Esophagus squamous epithelium (tissue), 5 donors: ENCODE data around the gene COL4A2. TPM values are rescaled to one million over a fixed set of nuclear protein-coding genes. Genes with fewer than 3 reads are reported as not detected.
A peak's percentile ranks its signal among the peaks of the same experiment; 100 is the strongest.

Source experiments
- DNase-seq: peaks from one replicate; lab custom pipeline; 2025; lab: John Stamatoyannopoulos, UW
- H3K27ac ChIP-seq, 4 donors: fragments of 200-600 bp; sonication (generic); one replicate each; pipeline ENCODE4 v1.5.1; 2016 to 2019; ENCODE audit warnings: mild to moderate bottlenecking in 1 of 4
- H3K27me3 ChIP-seq, 4 donors: fragments of 200-600 bp; sonication (generic); 1 replicate in 3 of 4; 2 replicates in 1 of 4; pipeline versions ENCODE4 v1.5.1 to v1.6.0; 2017 to 2021; ENCODE audit warnings: antibody characterized with exemption in 1 of 4
- H3K36me3 ChIP-seq, 3 donors: fragments of 200-600 bp; sonication (generic); one replicate each; pipeline ENCODE4 v1.5.1; 2016 to 2019
- H3K4me1 ChIP-seq, 3 donors: fragments of 200-600 bp; sonication (generic); one replicate each; pipeline ENCODE4 v1.5.1; 2017 to 2019
- H3K4me3 ChIP-seq, 4 donors: fragments of 200-600 bp; sonication (generic); 1 replicate in 3 of 4; 2 replicates in 1 of 4; pipeline ENCODE4 v1.5.1; 2016 to 2019; ENCODE audit warnings: mild to moderate bottlenecking in 2 of 4, moderate library complexity in 1 of 4
- H3K9me3 ChIP-seq, 3 donors: fragments of 200-600 bp; sonication (generic); one replicate each; pipeline ENCODE4 v1.5.1; 2016 to 2019
- CTCF ChIP-seq, 6 experiments: fragments of 450-650 bp in 4 of 6; fragments of 200-600 bp in 2 of 6; sonication (generic) in 2 of 6; IDR thresholded peaks; one replicate each; pipeline ENCODE4 v1.5.1; 2016 to 2019; ENCODE audit warnings: antibody characterized with exemption in 6 of 6, mild to moderate bottlenecking in 4 of 6, moderate library complexity in 4 of 6
- POLR2A ChIP-seq, 4 donors: fragments of 450-650 bp; IDR thresholded peaks; one replicate each; pipeline ENCODE4 v1.6.1; 2017; ENCODE audit warnings: antibody characterized with exemption in 4 of 4, mild to moderate bottlenecking in 4 of 4, moderate library complexity in 3 of 4
- WGBS, 2 donors: methylation state at CpG; one replicate each; pipeline ENCODE4 v1.1.5; 2018; 5-methylcytosine and 5-hydroxymethylcytosine counted together
- intact Hi-C: fragments of 100-400 bp; cut with DNase I; formaldehyde crosslinking; loops from one replicate; pipeline ENCODE4 v1.15.0; 2022
- total RNA-seq, 4 donors: library from RNA; depleted of rRNA; stranded (reverse); fragments of >200 nt; gene quantifications; one replicate each; pipeline ENCODE4 v1.1.0, GENCODE V29; 2016
- donor health status: DM: yes; HTN: yes; CAD: no.

COL4A2 gene
- total RNA-seq, 4 donors from 2014 or later, result 11.9 to 102 (median 43.5) TPM

- Histone ChIP-seq H3K27ac (peak overlapping the region in 2 of 4 donors; percentile 32 to 49), H3K36me3 (no peaks in the 10 kb centered on the region), H3K4me1 (peaks cover 0 to 28% (median 7%) of the 10 kb centered on the region in 3 donors), H3K4me3 (no peak overlapping the region), H3K27me3 (no peaks in the 10 kb centered on the region), H3K9me3 (no peaks in the 10 kb centered on the region)
- intact Hi-C loops, result no loop called here
- TF ChIP-seq POLR2A (IDR thresholded peaks at IDR 0.05) (no peak), CTCF (IDR thresholded peaks at IDR 0.05) (no peak)
- 90% methylated on average over 2 to 4 of the region's 9 CpGs for WGBS, 2 donors
- no peak for DNase-seq
These were observed 72.3 kb downstream of the COL4A2 start for GRCh38 chr13:110379358-110379757.

- H3K4me3 ChIP-seq, result no peak overlapping the region
These were observed 72.8 kb downstream of the COL4A2 start for GRCh38 chr13:110379905-110380341.

GRCh38 chr13:110380359-110381028, 73.4 kb downstream of the COL4A2 start:
- peaks cover 0 to 27% (median 7%) of the 10 kb centered on the region in 3 donors for H3K4me1 ChIP-seq
- no peak for DNase-seq
- no peak for TF ChIP-seq CTCF (IDR thresholded peaks at IDR 0.05)
- TF ChIP-seq POLR2A (IDR thresholded peaks at IDR 0.05), result no peak
- no peaks in the 10 kb centered on the region for H3K36me3 ChIP-seq
- no peak overlapping the region for H3K4me3 ChIP-seq
- H3K27me3 ChIP-seq, result no peaks in the 10 kb centered on the region
- H3K9me3 ChIP-seq, result no peaks in the 10 kb centered on the region
- 60 to 64% methylated on average over 14 of the region's 14 CpGs for WGBS, 2 donors
- intact Hi-C loops, result no loop called here
- peak overlapping the region in 3 of 4 donors; percentile 13 to 47 (median 30) for H3K27ac ChIP-seq

More at GRCh38 chr13:110379905-110380341, 72.8 kb downstream of the COL4A2 start:
- intact Hi-C loops, result no loop called here
- Histone ChIP-seq H3K36me3 (no peaks in the 10 kb centered on the region), H3K27me3 (no peaks in the 10 kb centered on the region), H3K4me1 (peaks cover 0 to 27% (median 7%) of the 10 kb centered on the region in 3 donors), H3K27ac (peak overlapping the region in 2 of 4 donors; percentile 32 to 49), H3K9me3 (no peaks in the 10 kb centered on the region)
- TF ChIP-seq POLR2A (IDR thresholded peaks at IDR 0.05) (no peak), CTCF (IDR thresholded peaks at IDR 0.05) (no peak)
- WGBS, 2 donors, result 49 to 69% methylated on average over 4 of the region's 4 CpGs
- no peak for DNase-seq

GRCh38 chr13:110381029-110381360, 73.9 kb downstream of the COL4A2 start:
- Histone ChIP-seq H3K4me1 (peaks cover 0 to 27% (median 7%) of the 10 kb centered on the region in 3 donors), H3K36me3 (no peaks in the 10 kb centered on the region), H3K4me3 (no peak overlapping the region), H3K27ac (peak overlapping the region in 3 of 4 donors; percentile 13 to 47 (median 30)), H3K9me3 (no peaks in the 10 kb centered on the region), H3K27me3 (no peaks in the 10 kb centered on the region)
- no peak for TF ChIP-seq POLR2A (IDR thresholded peaks at IDR 0.05)
- no peak for TF ChIP-seq CTCF (IDR thresholded peaks at IDR 0.05)
- WGBS, 2 donors, result 75 to 81% methylated on average over 12 of the region's 12 CpGs
- intact Hi-C loops, result no loop called here
- no peak for DNase-seq

- Histone ChIP-seq H3K4me3 (no peak overlapping the region), H3K9me3 (no peaks in the 10 kb centered on the region), H3K27me3 (peaks cover 0 to 2% (median 0%) of the 10 kb centered on the region in 4 donors), H3K27ac (peak overlapping the region in 3 of 4 donors; percentile 2 to 47 (median 13)), H3K4me1 (peaks cover 3 to 21% (median 5%) of the 10 kb centered on the region in 3 donors), H3K36me3 (no peaks in the 10 kb centered on the region)
- TF ChIP-seq CTCF (IDR thresholded peaks at IDR 0.05) (no peak), POLR2A (IDR thresholded peaks at IDR 0.05) (no peak)
- WGBS, 2 donors, result 41 to 63% methylated on average over 3 of the region's 3 CpGs
- intact Hi-C loops, result no loop called here
- no peak for DNase-seq
These were observed 75.1 kb downstream of the COL4A2 start for GRCh38 chr13:110382229-110382628.
